ENCODE data around the gene NUDT17.

NUDT17 gene

DNA sequence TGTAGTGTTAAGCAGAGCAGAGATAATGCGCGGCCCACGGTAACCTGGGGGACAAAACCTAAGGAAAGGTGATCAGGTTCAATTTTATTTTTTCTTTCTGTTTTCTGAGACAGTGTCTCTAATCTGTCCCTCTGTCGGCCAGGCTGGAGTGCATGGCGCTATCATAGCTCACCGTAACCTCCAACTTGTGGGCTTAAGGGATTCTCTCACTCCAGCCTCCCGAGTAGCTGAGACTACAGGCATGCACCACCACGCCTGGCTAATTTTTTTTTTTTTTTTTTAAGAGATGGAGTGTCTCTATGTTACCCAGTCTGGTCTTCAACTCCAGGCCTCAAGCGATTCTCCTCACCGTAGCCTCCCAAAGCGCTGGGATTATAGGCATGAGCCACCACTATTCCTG, 41.0 kb downstream of the NUDT17 start:
- CTCF ChIA-PET: interaction anchor here (1.0 to 5.9 kb wide), 4 partner anchors 10 to 121 kb away, joined by 4 to 33 read pairs (median 4); partner anchors contain the start of genes ITGA10 and NUDT17

DNA sequence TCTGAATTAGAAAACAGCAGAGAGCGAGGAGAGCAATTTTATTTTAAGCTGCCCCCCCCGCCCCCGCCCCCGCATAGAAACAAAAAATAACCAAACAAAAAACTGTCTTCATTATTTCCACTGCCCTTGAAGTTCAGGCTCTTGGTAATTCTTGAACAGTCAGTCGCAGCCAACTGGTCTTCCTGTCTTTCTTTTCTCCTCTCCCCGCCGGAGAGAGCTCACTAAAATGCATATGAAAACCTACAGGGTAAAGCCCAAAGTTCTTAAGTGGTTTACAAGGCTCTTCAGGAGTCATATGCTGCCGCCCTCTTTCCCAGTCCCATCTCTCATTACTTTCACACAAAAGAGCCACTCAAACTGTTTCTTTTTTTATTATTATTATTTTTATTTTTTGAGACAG, 41.4 kb downstream of the NUDT17 start:
- POLR2A ChIA-PET: no interaction called here
- TF ChIP-seq, protein P1, sequence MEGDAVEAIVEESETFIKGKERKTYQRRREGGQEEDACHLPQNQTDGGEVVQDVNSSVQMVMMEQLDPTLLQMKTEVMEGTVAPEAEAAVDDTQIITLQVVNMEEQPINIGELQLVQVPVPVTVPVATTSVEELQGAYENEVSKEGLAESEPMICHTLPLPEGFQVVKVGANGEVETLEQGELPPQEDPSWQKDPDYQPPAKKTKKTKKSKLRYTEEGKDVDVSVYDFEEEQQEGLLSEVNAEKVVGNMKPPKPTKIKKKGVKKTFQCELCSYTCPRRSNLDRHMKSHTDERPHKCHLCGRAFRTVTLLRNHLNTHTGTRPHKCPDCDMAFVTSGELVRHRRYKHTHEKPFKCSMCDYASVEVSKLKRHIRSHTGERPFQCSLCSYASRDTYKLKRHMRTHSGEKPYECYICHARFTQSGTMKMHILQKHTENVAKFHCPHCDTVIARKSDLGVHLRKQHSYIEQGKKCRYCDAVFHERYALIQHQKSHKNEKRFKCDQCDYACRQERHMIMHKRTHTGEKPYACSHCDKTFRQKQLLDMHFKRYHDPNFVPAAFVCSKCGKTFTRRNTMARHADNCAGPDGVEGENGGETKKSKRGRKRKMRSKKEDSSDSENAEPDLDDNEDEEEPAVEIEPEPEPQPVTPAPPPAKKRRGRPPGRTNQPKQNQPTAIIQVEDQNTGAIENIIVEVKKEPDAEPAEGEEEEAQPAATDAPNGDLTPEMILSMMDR (IDR thresholded peaks at IDR 0.05; ENCODE audit: control extremely low read depth, extremely low read depth, low read depth, missing control alignments): no peak

More for the DNA sequence above, 41.0 kb downstream of the NUDT17 start:
- TF ChIP-seq, protein P1 (IDR thresholded peaks at IDR 0.05; ENCODE audit: control extremely low read depth, extremely low read depth, low read depth, missing control alignments): no peak
- POLR2A ChIA-PET: no interaction called here
- DNase-seq (ENCODE audit: extremely low spot score): no peak

DNA sequence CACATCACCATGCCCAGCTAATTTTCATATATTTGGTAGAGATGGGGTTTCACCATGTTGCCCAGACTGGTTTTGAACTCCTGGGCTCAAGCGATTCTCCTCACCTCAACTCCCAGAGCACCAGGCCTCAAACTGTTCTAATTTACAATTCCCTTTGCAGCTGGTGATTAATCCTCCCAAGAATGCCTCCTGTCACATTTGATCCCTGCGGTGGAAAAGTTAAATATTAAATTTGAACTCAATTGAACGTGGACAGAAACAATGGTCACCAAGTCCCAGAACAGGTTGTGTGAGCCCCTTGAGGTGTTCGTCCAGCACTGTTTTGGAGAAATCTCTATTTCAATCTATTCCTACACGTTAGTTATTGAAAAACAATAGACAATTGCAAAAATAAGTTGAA, 42.2 kb downstream of the NUDT17 start:
- TF ChIP-seq, protein P1 (IDR thresholded peaks at IDR 0.05; ENCODE audit: control extremely low read depth, extremely low read depth, low read depth, missing control alignments): no peak
- CTCF ChIA-PET: interaction anchor here (1.2 to 5.9 kb wide), 3 partner anchors 8 to 42 kb away, joined by 4 to 33 read pairs (median 5); partner anchors contain the start of genes ITGA10 and NUDT17
- POLR2A ChIA-PET: no interaction called here
- no peak for DNase-seq (ENCODE audit: extremely low spot score)

More for the DNA sequence above, 41.4 kb downstream of the NUDT17 start:
- CTCF ChIA-PET: interaction anchor here (1.0 to 5.9 kb wide), 4 partner anchors 9 to 121 kb away, joined by 4 to 33 read pairs (median 4); partner anchors contain the start of genes ITGA10 and NUDT17
- no peak for DNase-seq (ENCODE audit: extremely low spot score)

DNA sequence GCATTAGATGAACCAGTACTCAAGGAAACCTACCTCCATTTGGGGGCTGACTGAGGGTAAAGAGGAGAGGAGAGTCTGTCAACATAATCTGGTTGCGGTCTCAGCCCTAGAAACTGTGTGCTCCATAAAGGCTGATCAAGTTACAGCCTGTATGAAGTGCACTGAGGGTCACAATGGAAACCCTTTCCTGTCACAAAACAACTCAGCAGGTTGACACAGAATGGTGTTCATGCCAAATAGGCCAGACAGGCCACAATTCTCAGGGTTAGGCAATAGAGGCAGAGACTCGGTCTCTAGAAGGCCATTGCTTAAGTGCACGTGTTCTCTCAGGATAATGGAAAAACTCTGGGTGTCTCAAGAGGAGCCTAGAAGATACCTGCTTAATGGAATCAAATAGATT, 44.3 kb downstream of the NUDT17 start:
- POLR2A ChIA-PET: no interaction called here
- DNase-seq (ENCODE audit: extremely low spot score): no peak
- CTCF ChIA-PET: interaction anchor here (1.3 to 4.5 kb wide), 3 partner anchors 9 to 20 kb away, joined by 3 to 75 read pairs (median 15); no protein-coding TSS in a partner anchor
- TF ChIP-seq, protein P1 (IDR thresholded peaks at IDR 0.05; ENCODE audit: control extremely low read depth, extremely low read depth, low read depth, missing control alignments): no peak

DNA sequence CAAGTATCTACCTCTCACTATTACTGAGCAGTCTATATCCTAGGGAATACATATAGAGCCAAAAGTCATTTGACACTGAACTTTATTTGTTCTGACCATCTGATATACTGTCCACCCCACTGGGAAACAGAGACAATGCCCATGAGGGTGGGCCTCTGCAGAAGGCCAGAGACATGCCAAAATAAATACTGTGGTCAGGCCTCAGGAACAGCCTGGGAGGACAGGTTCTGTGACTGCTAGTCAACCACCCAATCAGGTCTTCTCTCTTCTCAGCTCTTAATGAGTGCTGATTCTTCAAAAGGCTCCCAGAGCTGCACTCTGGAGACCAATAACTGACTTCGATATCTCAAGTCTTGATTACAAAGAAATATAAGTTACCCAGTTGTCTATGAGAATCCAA, 45.7 kb downstream of the NUDT17 start:
- TF ChIP-seq, protein P1 (IDR thresholded peaks at IDR 0.05; ENCODE audit: control extremely low read depth, extremely low read depth, low read depth, missing control alignments): no peak
- ChIA-PET POLR2A (interaction anchor here (1.2 kb wide), 1 partner anchor 36 kb away, joined by 3 read pairs; the partner anchor contains the start of gene RBM8A), CTCF (interaction anchor here (0.7 to 4.5 kb wide), 30 partner anchors 10 to 130 kb away, joined by 3 to 75 read pairs (median 6); partner anchors contain the start of genes ANKRD34A, HJV, ITGA10 and LIX1L)
- no peak for DNase-seq (ENCODE audit: extremely low spot score)

DNA sequence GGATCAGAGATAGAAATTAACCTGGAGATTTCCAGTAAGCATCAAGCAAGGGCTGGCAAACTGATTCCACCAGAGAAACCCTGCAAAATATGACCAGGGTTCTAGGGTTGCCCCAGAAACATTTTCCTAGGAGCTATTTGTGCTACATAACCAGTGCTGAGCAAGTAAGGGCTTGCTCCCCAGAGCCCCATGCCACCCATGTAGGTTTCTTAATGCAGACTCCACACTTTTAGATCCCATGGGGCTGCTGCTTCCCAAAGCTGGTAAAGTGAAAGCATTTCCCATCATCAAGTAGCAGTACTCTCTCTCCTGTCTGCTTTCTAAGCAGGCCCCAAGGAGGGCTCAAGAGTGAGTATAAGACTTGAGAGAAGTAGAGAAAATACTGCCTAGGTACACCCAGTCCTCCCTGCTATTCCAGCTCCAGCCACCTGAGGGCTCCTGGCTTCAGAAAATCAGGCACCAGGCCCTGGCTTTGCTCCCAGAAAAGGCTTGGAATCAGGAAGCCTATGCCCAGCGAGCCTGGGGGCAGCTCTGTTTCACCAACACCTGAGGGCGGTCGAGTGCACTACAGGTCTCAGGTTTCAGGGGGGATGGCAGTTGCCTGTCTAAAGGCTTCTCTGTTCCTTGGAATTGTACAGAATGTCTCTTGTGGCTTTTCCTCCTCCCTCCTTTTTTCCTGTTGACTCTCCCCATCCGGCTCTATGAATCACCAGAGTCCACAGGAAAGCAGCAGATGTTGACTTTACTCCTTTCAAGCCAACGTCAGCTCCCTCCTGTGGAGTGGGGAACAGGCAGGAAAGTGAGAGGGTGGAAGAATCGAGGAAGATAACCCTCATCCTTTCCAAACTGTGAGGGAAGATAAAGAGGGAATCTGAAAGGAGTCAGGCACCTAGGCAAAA, 46.4 kb downstream of the NUDT17 start:
- DNase-seq (ENCODE audit: extremely low spot score): peak; percentile 76
- TF ChIP-seq, protein P1 (IDR thresholded peaks at IDR 0.05; ENCODE audit: control extremely low read depth, extremely low read depth, low read depth, missing control alignments): peak; percentile 85
- ChIA-PET POLR2A (interaction anchor here (1.2 kb wide), 1 partner anchor 35 kb away, joined by 3 read pairs; the partner anchor contains the start of gene RBM8A), CTCF (interaction anchor here (0.7 to 4.5 kb wide), 34 partner anchors 10 to 130 kb away, joined by 3 to 75 read pairs (median 6); partner anchors contain the start of genes ANKRD34A, HJV, ITGA10 and LIX1L)
